GM19351 (cell line): Measurements from ENCODE around the gene TBCD.

Source experiments
- ATAC-seq: cut with Tn5 transposase; IDR thresholded peaks from one replicate; pipeline ENCODE4 v1.9.1; 2021; ENCODE audit warnings: mild to moderate bottlenecking, moderate library complexity; ENCODE audit not compliant: unreplicated experiment

The TBCD gene

DNA sequence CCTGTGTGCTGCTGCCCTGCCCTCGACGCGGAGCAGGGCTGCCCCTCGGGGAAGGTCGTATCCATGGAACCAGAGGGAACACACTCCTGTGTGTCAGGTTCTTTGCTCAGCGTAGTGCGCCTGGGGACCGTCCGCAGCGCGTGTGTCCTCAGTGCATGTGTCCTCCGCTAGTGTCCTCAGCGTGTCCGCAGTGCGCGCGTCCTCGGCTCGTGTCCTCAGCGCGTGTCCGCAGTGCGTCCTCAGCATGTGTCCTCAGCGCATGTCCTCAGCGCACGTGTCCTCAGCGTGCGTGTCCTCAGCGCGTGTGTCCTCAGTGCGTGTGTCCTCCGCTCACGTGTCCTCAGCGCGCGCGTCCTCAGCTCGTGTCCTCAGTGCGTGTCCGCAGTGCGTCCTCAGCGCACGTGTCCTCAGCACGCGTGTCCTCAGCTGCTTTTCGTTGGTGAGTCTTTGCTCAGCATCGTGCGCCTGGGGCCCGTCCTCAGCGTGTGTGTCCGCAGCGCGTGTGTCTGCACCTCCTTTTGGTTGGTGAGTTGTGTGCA is 147.2 kb downstream of the TBCD start:
- no peak for ATAC-seq

DNA sequence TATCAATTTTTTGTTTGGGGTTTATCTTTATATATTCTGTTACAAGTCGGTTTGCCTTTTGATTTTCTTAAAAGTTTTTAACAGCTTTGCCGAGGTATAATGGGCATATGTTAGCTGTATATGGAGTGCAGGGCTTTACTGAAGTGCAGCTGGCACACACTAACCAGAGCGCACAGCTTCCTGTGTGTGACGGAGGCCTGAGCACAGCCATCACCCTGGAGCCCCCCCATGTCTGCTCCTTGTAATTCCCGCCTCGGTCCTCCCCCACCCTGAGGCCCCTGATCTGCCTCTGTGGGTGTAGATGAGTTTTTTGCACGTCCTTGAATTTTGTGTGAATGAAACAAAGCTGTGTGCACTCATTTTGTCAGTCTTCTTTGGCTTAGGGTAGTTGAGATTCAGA is 148.1 kb downstream of the TBCD start:
- ATAC-seq, result no peak

DNA sequence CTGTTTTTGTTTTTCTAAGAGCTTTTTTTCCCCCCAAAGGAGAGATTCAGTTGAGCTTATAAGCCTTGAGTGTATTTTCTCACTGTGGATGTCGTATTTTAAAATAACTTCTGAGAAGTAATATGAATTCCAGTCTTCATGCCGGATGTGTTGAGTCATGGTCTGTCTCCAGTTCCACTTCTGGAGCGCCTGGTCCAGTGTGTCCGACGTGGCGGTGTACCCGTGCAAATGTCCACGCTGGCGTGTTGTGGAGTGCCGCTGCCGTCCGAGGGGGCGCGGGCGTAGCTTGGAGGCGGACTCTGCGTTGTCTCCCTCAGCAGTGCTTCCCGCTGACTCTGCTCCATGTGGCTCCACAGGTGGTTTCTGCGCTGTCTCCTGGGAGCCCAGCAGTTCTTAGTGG is 148.9 kb downstream of the TBCD start:
- no peak for ATAC-seq

DNA sequence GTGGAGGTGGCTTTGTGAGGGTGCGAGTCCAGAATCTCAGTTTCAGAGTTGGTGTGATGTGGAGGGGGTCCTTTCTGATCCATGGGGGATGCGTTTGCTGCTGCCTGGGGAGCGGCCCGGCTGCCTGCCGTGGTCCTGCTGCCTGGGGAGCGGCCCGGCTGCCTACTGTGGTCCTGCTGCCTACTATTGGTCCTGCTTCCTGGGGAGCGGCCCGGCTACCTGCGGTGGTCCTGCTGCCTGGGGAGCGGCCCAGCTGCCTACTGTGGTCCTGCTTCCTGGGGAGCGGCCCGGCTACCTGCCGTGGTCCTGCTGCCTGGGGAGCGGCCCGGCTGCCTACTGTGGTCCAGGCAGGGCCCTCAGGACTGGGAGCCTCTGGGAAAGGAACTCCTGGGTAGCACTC is 149.5 kb downstream of the TBCD start:
- no peak for ATAC-seq

DNA sequence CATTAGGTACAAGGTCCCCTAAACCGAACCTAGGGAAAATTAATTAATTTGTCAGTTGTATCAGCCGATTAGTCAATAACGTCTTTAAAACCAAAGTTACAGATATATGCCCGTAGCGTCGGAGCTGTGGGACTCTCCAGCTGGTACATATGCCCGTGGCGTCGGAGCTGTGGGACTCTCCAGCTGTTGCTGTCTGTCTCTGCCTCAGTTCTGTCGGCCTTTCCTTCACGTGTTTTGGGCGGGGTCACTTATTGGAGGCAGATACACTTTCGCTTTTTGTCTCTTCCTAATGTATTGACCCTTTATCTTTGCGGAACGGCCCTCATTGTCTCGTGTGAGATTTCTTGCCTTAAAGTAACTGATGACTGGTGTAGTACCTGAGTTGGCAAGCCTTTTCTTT is 150.0 kb downstream of the TBCD start:
- no peak for ATAC-seq

DNA sequence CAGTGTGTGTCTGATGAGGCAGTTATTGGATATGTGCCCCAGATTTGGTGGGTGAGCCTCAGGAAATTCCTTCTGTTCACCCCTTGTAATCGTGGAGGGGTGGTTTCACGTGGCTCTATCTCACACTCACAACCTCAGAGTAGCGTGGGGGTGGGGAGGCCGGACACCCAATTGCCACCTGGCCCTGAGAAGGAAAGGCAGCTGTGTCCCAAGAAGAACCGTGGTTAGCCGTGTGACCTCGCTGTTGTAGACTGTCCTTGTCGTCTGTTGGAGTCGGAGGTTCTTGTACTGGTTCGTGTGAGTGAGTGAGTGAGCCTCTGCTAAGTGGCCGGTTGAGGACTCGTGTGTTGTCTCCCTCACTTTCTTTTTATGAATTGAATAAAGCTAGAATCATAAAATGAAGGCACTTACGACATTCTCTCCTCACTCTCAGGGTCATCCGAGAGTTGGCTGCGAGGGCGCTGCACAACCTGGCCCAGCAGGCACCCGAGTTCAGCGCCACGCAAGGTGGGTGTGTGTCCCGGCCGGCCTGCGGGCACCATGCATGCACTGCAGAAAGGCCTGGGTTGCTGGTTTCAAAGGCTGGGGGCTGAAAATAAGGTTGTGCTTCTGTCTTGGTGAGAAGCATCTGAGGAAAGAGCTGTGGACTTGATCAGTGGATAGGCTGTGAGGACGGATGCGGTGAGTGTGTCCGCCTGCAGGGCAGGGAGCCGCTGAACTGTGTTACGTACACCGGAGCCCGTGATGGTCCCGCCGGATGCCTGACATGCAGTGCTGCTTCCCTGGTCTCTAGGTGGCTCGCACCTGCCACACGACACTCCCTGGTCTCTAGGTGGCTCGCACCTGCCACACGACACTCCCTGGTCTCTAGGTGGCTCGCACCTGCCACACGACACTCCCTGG is 151.4 kb downstream of the TBCD start:
- ATAC-seq, result no peak

DNA sequence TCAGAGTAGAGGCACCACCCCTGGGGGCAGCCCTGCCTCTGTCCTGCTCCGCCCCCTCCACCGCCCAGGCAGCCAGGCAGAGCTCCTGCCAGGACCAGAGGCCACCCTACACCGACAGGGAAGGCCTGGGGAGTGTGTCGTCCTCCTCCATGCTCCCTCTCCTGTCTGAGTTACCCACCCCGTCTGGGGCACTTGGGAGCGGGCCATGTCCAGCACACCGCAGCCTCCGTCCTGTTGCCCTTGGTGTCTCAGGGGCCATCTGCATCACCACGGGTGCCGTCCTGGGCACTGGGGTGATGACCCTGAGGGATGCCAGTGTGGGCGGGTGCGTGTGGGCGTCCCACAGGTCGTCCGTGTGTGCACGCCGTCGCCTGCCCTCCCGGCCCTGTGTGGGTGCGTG is 153.3 kb downstream of the TBCD start:
- no peak for ATAC-seq

DNA sequence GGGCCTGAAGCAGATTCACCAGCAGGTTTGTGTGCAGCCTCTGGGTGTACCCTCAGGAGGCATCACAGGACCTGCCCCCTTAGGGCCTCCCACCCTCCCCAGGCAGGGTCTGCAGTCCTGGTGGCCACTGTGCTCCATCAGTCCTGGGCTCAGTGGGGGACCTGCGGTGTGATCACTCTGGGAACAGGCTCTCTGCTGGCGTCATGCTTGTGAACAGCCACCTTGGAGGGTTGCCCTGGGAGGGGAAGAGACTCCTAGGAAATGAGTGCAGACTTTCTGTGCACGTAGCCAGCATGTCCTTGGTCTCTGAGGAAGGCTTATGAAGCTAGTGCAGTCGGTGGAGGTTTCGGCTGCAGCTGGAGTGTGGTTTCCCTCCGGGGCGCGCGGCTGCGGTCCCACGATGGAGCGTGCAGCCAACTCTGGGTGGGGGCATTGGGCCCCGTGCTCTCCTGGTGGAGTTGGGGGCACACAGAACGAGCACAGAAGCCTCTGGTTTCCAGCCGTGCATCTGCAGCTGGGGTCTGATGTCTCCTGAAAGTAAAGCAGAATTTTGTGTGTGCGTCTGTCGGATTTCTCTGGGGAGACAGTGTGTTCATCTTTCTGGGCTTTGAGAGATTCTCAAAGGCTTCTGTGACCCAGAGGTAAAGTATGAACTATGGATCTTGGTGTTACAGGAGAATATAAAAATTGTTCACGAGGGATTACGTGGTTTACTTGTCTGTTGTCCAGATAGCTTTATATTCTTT is 156.1 kb downstream of the TBCD start:
- ATAC-seq, result no peak

DNA sequence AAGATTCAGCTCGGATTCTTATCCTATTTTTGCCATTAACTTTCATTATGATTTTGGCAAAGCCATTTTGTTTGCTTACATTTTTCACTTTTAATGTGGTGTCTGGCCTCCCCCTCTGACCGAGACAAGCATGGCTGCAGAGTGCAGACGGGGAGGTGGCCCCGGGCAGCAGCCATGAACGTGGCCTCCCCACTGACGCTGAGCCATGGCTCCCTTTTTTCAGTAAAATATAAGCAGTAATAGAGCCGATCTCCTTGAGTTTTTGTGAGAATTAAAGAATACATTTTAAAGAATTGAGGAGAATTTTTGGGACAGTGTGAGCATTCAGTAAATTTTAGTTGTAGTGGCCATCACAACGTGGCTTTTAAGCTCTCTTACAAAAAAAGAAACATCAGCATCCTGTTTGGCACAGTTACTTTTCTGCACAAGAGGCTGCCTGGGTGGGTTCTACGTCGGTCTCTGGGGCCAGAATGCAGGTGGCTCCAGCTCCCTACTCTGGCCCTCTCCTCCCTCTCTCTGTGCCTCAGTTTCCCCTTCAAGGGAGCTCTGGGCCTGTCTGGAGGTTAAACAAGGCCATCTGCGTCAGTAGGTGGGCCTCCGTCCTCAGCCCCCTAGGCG is 156.8 kb downstream of the TBCD start:
- ATAC-seq, result no peak

DNA sequence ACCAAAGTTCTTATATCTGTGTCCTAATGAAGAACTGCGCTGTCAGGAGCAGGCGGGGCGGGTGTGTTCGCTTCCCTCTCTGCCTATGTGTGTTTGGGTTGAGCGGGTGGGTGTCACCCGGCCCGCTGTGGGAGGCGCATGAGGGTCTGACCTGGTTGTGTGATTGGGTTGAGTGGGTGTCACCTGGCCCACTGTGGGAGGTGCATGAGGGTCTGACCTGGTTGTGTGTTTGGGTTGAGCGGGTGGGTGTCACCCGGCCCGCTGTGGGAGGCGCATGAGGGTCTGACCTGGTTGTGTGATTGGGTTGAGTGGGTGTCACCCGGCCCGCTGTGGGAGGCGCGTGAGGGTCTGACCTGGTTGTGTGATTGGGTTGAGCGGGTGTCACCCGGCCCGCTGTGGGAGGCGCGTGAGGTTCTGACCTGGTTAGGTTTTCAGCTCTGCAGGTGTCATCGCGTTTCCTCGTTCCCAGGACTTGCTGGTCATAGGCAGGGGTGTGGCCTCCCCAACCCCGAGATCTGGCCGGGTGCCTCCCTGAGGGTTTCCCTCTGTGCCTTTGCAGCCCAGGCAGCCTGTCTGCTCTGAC is 157.5 kb downstream of the TBCD start:
- no peak for ATAC-seq

DNA sequence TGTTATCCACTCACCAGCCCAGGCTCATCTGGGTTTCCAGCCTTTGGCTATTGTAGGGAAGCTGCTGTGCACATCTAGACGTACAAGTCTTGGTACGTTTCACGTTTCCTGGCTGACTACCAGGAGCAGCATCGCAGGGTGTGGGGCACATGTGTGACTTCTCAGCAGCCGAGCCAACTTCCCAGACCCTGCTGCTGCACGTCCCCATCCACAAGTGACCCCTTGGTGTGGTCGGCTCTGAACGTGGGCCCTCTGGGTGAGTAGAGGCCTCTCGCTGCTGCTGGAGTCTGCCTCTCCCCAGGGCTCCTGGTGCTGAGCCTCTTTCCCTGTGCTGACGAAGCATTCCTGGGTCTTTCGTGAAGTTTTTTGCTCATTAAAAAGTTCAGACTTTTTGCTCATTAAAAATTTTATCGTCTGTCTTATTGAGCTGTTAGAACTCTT is 158.2 kb downstream of the TBCD start:
- ATAC-seq, result no peak

DNA sequence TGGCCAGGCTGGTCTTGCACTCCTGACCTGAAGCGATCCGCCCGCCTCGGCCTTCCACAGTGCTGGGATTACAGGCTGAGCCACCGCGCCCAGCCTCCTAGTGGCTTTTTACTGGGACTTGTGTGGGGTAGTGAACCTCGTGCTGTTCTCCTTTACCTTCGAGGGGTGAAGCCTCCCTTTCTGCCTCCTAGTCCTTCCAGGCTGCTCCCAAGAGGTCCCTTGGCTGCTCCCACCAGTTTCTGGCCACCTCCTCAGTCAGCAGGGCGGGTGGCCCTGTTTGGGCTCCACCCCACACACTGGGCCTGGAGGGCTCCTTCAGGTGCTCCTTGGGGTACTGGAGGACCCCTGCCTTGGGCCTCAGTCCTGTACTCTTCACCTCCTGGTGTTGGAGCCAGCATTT is 158.9 kb downstream of the TBCD start:
- no peak for ATAC-seq

DNA sequence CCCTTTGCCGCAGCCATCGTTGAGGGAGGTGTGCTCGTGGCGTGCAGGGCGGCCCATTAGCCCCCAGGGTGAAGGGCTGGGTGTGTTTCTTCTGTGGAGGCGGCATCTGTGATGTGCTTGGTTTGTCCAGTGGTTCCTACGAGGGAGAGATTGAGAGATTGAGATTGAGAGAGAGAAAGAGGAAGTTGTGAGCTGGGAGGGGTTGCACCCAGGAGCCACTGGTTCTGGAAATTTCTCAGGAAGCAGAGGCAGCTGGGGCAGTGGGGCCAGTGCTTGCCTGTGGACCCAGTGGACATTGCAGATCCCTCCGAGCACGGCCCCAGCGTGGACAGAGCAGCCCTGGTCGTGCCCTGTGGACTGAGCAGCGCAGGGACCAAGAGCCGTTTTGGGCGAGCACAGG is 160.0 kb downstream of the TBCD start:
- ATAC-seq, result no peak

DNA sequence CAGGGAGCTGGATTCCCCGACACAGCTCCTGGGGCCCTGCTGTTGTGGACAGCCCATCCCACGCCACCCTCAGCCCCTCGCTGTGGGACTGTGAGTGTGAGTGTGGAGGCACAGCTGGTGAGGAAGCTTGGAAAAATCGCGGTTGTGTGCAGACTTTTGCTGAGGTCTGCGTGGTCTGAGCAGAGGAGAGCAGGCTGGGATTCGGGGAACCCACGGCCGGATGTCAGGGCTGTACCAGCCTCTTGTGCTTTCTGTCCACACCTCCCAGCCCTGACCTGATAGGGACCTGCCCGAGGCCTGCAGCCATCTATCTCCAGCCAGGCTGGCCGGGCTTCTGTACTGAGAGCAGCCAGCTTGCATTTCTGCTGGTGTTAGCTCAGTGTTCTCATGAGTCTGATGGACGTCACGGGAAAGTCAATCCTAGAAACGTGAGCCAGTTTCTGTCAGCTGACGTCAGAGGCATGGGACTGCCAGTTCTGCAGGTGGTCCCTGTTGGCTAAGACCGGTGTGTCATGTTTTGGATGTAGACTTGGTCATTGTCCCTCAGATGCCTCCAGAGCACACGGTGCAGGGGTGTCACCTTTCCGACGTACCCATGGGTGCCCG is 160.7 kb downstream of the TBCD start:
- no peak for ATAC-seq

DNA sequence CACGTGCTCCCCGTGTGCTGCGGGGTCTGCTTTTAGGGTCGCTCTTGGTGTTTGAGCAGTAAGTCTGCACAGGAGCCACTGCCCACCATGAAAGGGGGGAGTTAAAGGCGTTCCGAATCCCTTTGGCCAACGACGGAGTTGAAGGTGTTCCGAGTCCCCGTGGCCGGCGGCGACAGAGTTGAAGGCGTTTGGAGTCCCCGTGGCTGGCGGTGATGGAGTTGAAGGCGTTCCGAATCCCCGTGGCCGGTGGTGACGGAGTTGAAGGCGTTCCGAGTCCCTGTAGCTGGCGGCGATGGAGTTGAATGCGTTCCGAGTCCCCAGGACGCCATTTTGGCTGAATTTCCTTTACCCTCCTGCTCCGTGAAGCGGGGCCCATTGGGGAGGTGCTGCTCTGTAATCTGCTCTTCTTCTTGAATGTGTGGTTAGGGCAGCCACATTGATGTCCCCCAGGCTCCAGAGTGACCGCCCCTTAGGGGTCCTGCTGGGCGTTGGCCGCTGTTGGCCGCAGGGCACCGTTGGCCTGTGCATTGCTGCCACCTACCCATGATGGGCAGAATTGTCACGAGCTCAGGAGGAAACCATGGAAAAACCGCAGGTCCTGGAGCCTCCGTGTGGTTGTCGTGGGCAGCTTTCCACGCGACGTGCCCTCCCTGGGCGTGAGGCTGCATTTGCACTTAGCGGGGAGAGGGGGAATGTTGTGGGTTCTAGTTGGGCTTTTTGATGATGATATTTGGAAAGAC is 161.6 kb downstream of the TBCD start:
- ATAC-seq, result no peak

DNA sequence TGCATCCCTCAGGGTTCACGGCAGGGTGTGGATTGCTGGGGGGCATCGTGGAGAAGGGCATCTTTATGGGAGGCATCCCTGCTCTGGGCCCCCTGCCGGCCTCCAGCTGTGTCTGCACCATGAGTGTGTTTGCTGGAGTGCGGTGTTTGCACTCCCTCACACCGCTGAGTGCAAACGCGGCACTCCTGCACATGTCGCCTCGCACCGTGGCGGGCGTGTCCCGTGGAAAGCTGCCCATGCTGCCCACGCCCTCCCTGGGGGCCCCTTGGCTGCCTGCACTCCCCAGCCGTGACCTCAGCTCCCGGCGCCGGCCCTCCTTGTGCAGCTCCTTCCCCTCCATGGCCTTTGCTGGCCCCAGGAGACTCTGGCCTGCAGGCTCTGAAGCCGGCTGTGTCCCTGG is 162.5 kb downstream of the TBCD start:
- ATAC-seq, result no peak

DNA sequence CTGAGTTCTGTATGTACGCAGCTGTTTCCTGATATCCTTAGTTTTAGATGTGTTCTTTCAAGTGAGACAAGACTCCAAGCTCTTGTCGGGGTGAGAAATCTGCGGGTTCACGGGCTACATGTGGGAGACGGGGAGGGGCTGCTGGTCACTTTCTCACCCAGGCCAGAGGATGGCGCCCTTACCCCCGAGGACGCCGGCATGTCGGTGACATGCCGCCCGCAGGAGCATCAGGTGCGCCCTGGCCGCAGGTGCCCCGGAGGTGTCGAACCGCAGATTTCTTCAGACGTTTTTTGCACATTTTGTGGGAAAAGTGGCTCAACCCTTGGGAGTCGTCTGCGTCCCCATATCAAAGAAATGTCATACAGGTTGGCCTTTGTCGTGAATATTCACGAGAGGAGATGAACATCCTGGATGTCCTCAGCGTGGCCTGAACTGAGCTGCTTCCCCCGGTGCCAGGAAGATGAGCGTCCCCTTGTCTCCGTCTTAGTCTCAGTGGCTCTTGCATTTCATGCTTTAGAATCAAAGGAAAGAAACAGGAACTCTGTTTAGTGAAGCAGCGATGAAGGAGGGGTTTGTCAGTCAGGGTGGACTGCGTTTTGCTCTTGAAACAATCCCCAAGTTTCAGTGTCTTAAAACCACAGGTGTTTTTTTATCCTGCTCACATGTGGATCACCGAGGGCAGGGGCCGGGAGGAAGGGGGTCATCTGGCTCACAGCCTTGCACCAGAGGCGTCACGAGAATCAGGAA is 163.3 kb downstream of the TBCD start:
- no peak for ATAC-seq

DNA sequence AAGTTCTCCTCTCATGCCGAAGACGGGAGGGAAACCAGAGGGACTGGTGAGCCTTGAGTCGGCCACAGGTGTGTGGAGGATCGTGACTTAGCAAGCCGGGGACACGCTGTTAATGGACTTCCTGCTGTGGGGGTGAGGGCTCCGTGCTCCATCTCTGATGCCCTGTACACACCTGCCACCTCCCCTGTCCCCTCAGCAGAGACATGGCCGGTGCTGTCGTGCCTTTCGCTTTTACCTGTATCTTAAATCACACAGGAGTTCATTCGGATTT is 163.8 kb downstream of the TBCD start:
- ATAC-seq, result no peak

DNA sequence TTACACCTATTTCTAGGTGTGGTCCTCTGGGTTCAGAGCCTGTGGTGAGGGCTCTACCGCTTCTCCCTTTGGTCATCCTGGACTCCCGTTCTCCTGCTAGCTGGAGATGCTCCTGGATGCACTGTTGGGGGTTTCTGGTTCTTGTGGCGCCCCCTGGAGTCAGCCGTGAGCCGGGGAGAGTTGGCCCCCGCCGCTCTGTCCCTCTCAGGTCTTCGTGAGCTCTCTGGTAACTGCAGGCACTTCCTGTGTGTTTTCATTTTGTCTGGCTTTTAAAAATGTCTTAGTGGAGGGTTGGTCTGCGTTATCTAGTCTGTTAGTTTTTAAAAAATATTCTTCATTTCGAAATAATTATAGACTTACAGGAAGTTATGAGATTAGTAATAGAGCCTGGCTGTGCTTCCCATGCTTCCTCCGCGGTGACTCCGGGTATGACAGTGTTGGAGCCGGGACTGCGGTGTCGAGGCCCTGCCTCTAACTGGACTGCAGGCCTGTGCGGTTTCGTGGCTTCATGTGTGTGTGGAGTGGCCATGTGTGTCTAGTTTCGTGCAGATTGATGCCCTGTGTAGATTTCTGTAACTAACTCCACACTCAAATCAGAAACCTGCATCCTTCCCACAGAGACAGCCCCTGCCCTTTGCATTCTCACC is 166.0 kb downstream of the TBCD start:
- no peak for ATAC-seq
